ENCODE results near the gene ZFAND2A. TPM values are rescaled to one million over a fixed set of nuclear protein-coding genes. Genes with fewer than 3 reads are reported as not detected.
"Not testable (repeated sequence)": the region's sequence is repeated elsewhere in the genome, so short reads cannot be mapped to it uniquely, and the experiment has no call there.

ZFAND2A gene, protein sequence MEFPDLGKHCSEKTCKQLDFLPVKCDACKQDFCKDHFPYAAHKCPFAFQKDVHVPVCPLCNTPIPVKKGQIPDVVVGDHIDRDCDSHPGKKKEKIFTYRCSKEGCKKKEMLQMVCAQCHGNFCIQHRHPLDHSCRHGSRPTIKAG
- total RNA-seq, result 10 to 100 TPM; 12.0 to 17.9 (median 14.1) TPM

DNA sequence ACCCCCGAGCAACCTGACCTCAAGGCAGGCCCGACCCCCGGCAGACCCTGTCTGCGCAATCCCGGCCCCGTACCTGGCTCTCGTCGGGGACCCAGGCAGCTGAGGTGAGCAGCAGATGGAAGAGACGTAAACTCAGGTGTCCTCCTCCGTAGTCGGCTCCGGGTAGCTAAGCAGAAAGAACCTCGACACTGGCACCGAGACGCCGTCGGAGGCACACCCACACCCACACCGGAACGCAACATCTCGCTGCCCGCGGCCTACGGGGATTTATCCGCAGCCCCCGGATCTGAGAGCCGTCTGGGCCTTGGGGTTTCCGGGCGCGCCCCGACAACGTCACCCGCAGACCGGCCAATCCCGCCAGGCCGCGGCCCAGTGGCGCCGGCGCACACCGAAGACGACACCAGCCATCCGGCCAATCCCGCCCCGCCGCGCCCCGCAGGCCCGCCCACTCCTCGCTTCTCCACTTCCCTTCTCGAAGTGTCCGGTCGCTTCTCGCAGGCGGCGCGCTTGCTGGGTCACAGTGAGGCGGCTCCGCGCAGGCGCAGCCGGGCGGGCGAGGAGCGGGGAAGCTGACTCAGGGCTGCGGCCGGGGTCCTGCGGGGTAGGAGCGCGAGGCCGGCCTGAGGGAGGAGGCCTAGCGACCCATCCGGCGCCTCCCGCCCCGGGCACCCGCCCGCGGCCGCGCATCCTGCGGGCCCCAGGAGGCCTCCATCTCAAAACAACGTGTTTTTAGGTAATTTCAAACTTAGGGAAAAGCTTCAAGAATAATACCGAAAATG is at the start of gene ZFAND2A:
TSS of gene ZFAND2A (minus strand) at position 306 of the 779 bp plus-strand sequence. CDS start 1,984 bp downstream, outside the sequence.
- H3K9me3 ChIP-seq, result no peaks in the 10 kb centered on the region
- in situ Hi-C loops (cut with MboI; ENCODE audit: low sequenced_read_pairs in 4 of 4), result loop anchor here in 2 of 4 donors (25.0 kb wide), 1 partner anchor 173 kb away; the partner anchor contains the start of genes COX19 (in 2 of the 2) and CYP2W1 (in 2 of the 2)
- H3K4me3 ChIP-seq, result peak within 1 kb of the TSS; percentile 72 to 100 (median 88)
- TF ChIP-seq POLR2A (IDR thresholded peaks at IDR 0.05), result peak; percentile 93 to 95
- TF ChIP-seq, protein P1, sequence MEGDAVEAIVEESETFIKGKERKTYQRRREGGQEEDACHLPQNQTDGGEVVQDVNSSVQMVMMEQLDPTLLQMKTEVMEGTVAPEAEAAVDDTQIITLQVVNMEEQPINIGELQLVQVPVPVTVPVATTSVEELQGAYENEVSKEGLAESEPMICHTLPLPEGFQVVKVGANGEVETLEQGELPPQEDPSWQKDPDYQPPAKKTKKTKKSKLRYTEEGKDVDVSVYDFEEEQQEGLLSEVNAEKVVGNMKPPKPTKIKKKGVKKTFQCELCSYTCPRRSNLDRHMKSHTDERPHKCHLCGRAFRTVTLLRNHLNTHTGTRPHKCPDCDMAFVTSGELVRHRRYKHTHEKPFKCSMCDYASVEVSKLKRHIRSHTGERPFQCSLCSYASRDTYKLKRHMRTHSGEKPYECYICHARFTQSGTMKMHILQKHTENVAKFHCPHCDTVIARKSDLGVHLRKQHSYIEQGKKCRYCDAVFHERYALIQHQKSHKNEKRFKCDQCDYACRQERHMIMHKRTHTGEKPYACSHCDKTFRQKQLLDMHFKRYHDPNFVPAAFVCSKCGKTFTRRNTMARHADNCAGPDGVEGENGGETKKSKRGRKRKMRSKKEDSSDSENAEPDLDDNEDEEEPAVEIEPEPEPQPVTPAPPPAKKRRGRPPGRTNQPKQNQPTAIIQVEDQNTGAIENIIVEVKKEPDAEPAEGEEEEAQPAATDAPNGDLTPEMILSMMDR (IDR thresholded peaks at IDR 0.05 in 4 of 5, conservative IDR thresholded peaks at IDR 0.05 in 1 of 5), result no peak
- peaks cover 0 to 40% of the 10 kb centered on the region in 2 donors for H3K36me3 ChIP-seq
- no peaks in the 10 kb centered on the region for H3K27me3 ChIP-seq
- intact Hi-C loops (cut with DNase I; ENCODE audit: low total_unique reads), result loop anchor here (1.0 to 5.0 kb wide), 4 partner anchors 22 to 183 kb away; partner anchors contain the start of genes COX19 and GPR146
- peak; percentile 98 for ATAC-seq
- peak; percentile 97 to 98 for DNase-seq
- H3K4me1 ChIP-seq, result peaks cover 18 to 22% of the 10 kb centered on the region in 2 donors
- peak within 1 kb of the TSS; percentile 96 to 99 (median 97) for H3K27ac ChIP-seq

DNA sequence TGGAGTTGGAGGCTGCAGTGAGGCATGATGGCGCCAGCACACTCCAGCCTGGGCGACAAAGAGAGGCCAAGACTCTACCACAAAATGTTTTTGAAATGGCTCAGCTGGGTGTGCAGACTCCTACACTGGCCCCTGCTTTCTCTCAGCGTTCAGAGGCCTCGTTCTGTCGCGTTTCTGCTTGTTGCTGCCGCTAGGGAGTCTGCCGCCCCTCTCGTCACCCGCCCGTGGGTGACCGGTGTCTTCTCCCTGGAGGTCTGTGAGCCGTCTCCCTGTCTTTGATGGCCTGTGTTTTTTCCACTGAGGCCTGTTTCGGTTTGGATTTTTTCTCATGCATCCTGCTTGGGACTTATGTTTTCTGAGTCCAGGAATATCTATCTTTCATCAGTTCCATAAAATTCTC is 49.1 kb upstream of the ZFAND2A start:
- Histone ChIP-seq H3K27ac (no peak overlapping the region), H3K27me3 (peaks cover 38 to 59% (median 58%) of the 10 kb centered on the region in 3 donors), H3K4me1 (no peaks in the 10 kb centered on the region), H3K9me3 (no peaks in the 10 kb centered on the region), H3K36me3 (no peaks in the 10 kb centered on the region), H3K4me3 (no peak overlapping the region)
- no peak for TF ChIP-seq POLR2A (IDR thresholded peaks at IDR 0.05)
- TF ChIP-seq, protein P1 (IDR thresholded peaks at IDR 0.05 in 4 of 5, conservative IDR thresholded peaks at IDR 0.05 in 1 of 5), result no peak
- ATAC-seq, result no peak
- intact Hi-C loops (cut with DNase I; ENCODE audit: low total_unique reads), result no loop called here
- DNase-seq, result no peak
- in situ Hi-C loops (cut with MboI; ENCODE audit: low sequenced_read_pairs in 4 of 4), result no loop called here

DNA sequence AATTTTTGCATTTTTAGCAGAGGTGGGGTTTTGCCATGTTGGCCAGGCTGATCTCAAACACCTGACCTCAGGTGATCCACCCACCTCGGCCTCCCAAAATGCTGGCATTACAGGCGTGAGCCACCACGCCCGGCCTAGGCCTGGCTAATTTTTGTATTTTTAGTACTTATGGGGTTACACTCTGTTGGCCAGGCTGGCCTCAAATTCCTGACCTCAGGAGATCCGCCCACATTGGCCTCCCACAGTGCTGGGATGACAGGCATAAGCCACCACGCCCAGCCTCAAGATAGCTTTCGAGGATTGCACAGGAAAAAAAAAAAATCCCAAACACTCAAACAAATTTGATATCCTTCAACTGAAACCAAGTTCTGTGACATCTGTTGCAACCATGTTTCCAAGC is 45.7 kb upstream of the ZFAND2A start:
- H3K4me3 ChIP-seq; in situ Hi-C loops (cut with MboI; ENCODE audit: low sequenced_read_pairs in 4 of 4); H3K36me3 ChIP-seq; intact Hi-C loops (cut with DNase I; ENCODE audit: low total_unique reads); DNase-seq; H3K27ac ChIP-seq; H3K9me3 ChIP-seq; H3K4me1 ChIP-seq; ATAC-seq: not testable (repeated sequence)
- H3K27me3 ChIP-seq, result peaks cover 28 to 48% (median 44%) of the 10 kb centered on the region in 3 donors

DNA sequence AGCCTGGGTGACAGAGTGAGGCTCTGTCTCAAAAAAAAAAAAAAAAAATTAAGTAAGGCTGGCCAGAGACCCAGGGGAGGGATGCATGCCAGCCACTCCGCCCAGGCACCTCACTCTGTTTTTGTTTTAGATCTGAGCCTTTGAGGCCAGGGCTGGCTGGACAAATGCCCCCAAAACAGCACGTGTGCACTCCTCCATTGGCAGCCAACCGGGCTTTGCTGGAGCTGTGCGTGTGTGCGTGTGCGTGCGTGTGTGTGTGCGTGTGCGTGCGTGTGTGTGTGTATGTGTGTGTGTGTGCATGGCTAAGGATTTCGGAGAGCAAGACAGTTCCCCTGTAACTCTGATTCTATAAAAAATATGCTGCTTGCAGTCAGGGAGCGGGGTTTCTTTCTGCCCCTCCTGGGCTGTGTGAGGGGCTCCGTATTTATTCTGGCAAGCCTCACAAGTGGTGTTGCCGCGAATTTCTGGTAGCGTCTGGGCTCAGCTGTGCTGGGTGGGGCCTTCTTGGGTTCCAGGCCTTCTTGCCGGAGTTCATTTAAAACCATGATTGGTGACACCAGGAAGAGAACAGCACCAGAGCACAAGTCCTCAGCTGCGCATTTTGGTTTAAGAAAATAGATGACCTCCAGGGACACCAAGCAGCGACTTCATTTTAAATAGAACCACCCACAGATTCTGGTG is 44.6 kb upstream of the ZFAND2A start:
- H3K27me3 ChIP-seq, result peaks cover 28 to 46% (median 44%) of the 10 kb centered on the region in 3 donors
- intact Hi-C loops (cut with DNase I; ENCODE audit: low total_unique reads) (no loop called here), in situ Hi-C loops (cut with MboI; ENCODE audit: low sequenced_read_pairs in 4 of 4) (no loop called here)
- ATAC-seq (no peak), DNase-seq (no peak)
- H3K36me3 ChIP-seq, result no peaks in the 10 kb centered on the region
- H3K4me1 ChIP-seq, result no peaks in the 10 kb centered on the region
- H3K4me3 ChIP-seq, result no peak overlapping the region
- TF ChIP-seq, protein P1 (IDR thresholded peaks at IDR 0.05 in 4 of 5, conservative IDR thresholded peaks at IDR 0.05 in 1 of 5), result no peak
- no peak for TF ChIP-seq POLR2A (IDR thresholded peaks at IDR 0.05)
- no peaks in the 10 kb centered on the region for H3K9me3 ChIP-seq
- no peak overlapping the region for H3K27ac ChIP-seq

DNA sequence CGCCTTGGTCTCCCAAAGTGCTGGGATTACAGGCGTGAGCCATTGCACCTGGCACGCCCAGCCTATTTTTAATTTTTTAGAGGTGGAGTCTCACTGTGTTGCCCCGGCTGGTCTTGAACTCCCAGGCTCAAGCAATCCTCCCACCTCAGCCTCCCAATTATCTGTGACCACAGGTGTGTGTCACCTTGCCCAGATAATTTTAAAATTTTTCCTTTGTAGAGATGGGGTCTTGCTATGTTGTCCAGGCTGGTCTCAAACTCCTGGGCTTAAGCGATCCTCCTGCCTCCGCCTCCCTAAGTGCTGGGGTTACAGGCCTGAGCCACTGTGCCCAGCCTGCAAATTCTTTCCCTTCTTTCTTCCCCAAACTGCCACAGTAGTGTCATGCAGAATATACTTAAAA is 42.9 kb upstream of the ZFAND2A start:
- peaks cover 27 to 42% (median 38%) of the 10 kb centered on the region in 3 donors for H3K27me3 ChIP-seq
- H3K27ac ChIP-seq; H3K4me1 ChIP-seq; intact Hi-C loops (cut with DNase I; ENCODE audit: low total_unique reads); in situ Hi-C loops (cut with MboI; ENCODE audit: low sequenced_read_pairs in 4 of 4); DNase-seq; ATAC-seq; H3K4me3 ChIP-seq; H3K9me3 ChIP-seq; H3K36me3 ChIP-seq: not testable (repeated sequence)

Measured in gastrocnemius medialis (tissue), 4 donors.